NOMO-1 treated with DMSO at 0.1 percent for 48 hours (cell line): ENCODE data around the gene OR51G2.
"Not testable (repeated sequence)": the region's sequence is repeated elsewhere in the genome, so short reads cannot be mapped to it uniquely, and the experiment has no call there.

Experiments
- DNase-seq: peaks from one replicate; lab custom pipeline; 2025; ENCODE audit not compliant: unreplicated experiment; lab: John Stamatoyannopoulos, UW

The OR51G2 gene, protein sequence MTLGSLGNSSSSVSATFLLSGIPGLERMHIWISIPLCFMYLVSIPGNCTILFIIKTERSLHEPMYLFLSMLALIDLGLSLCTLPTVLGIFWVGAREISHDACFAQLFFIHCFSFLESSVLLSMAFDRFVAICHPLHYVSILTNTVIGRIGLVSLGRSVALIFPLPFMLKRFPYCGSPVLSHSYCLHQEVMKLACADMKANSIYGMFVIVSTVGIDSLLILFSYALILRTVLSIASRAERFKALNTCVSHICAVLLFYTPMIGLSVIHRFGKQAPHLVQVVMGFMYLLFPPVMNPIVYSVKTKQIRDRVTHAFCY

DNA sequence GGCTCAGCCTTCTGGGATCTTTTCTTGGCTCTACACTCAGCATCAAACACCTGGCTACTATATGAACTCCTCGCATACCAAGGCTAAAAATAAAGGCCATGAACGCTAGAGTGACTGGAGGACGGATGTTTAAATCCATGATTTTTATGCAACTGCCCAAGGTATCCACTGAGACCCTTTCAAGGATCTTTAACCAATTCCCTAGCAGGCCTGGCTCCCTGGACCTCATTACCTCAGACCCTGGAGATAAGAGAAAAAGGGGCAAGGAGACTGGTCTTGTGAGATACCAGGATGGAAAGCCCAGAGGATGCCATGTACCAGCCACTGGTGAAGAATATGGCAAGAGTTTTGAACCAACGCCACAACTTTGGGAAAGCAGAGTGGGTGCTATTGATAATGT lies at the start of gene OR51G2:
OR51G2 (minus strand) TSS at position 101 of the 400 bp plus-strand sequence. CDS start 3,687 bp downstream, outside the sequence.
- DNase-seq: no peak

DNA sequence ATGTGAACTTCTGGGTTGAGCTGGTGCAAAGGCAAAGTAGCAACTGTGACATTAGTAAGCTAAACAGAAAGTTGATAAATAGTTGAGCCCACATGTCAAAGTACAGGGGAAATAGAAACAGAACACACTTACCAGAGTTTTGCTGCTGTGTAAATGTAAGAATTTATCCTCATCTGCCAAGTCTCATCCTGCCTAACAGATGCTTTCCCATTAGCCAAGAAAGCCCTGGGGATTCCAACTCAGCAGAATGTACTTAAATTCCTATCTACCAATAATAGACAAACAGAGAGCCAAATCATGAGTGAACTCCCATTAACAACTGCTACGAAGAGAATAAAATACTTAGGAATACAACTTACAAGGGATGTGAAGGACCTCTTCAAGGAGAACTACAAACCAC lies 43.7 kb upstream of the OR51G2 start:
- DNase-seq: no peak

GRCh38 chr11:4960877-4961276 lies 41.7 kb upstream of the OR51G2 start:
- no peak for DNase-seq

GRCh38 chr11:4957396-4957795 lies 38.2 kb upstream of the OR51G2 start:
- DNase-seq: no peak

DNA sequence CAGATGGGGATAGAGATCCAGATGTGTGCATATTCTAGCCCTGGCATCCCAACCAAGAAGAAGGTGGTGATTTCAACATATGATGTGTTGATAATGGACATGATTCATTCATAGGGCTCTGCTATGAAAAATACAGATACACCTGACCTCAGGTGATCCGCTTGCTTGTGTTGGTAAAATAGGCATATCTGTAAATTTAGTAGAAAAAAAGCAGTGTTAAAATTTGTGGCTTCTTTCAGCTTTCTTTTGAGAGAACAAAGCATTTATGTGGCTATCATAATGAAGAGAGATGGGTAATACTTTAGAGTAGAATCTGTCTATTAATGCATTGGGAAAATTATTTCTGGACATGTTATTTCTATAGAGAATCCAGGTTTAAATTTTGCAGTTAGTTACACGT lies 36.5 kb upstream of the OR51G2 start, which contains the start of gene OR51A2:
OR51A2 (minus strand) TSS at position 101 of the 400 bp plus-strand sequence; CDS start at position 101, 0 bp downstream.
- DNase-seq: not testable (repeated sequence)

DNA sequence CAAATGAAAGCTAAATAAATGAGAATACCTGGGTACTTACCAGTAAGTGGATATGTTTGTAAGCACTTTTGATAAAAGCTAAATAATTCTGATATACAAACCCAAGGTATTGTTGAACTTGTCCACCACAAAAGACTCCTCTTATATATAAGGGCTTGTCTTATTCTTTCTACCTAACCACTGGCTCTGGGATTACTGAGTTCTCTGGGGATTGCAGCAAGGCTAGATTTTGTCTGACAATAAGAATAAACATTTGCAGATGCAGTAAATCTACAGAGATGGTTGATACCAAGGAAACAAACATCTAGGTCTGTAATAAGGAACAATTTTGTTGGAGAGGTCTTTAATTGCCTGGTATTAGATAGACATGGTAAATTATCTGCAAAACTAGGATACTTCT lies 28.4 kb upstream of the OR51G2 start, which contains the start of gene OR51A4:
OR51A4 (minus strand) TSS at position 101 of the 400 bp plus-strand sequence. CDS start 505 bp downstream, outside the sequence.
- DNase-seq: no peak

DNA sequence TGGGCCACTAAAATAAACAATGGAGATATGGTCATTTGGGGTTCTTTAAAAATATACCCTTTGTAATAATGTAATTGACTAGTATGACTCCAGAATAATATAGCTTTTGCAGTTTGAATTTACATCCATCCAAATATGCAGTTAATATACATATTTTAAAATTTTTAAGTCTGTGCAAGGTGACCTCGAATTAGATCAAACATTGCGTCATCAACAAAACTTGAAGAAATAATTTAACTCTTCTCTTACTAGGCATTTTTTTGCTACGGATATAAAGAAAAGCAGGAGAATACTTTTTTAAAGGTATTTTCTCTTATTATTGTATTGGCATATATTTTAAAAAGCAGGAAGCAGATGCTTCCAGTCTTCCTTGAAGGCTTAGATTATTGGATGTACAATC lies 17.6 kb upstream of the OR51G2 start:
- DNase-seq: no peak

DNA sequence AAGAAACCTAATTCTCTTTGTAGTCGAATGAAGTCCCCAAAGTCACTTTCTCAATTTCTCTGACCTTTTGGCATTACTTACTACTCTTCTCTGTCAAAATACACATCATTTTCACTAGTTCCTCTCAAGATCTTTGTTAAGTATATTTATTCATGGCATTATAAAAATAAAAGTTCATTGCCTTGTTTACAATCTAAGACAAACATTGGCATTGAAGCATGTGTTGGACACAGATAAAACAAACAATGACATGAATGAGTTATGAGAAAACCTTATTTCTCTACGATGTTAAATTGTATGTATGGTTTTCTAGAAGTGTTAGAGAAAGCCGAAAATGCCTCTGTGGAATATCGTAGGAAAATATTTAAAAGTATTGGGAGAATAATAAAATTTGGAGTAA lies 13.6 kb upstream of the OR51G2 start:
- no peak for DNase-seq

DNA sequence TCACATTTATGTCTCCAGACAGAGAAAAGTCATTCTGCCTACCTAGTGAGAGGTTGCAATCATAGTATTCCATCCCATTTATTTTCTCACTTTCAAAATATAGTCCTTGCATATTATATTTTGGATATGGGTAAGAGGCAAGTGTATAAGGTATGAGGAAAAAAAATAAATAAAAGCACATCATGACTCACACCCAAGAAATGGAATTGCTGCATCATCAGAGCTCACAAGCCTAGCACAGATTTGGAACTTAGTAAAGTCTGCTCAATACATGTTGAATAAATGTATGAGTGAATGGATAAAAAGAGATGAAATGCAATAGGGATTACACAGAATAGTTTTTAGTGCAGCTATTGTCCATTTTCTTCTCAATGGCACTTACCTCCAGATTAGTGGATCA lies 7.5 kb upstream of the OR51G2 start:
- no peak for DNase-seq

DNA sequence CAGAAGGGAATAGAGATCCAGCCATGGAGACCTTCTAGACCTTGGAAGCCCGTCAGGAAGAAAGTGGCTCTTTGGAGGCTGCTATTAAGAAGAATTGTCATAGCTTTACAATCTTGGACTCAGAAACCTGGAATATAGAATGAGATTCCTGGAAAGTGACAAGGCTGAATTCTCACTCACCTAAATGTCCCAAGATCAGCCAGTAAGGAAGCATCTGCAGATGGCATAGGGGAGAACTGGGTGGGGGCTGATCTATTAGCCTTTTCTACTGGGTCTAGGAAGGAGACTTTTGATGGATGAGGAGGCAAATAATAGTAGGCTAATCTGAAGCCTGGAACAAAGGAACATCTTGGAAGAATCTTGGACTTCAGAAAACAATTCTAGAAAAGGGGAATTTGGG lies 5.1 kb upstream of the OR51G2 start, which contains the start of gene OR51G1:
OR51G1 (minus strand) TSS at position 101 of the 400 bp plus-strand sequence; CDS start at position 101, 0 bp downstream.
- DNase-seq: no peak

GRCh38 chr11:4922304-4922703 lies 3.2 kb upstream of the OR51G2 start:
- DNase-seq: no peak

- no peak for DNase-seq
Observed at GRCh38 chr11:4921796-4922195, 2.6 kb upstream of the OR51G2 start.

- no peak for DNase-seq
Observed at GRCh38 chr11:4916581-4916980, 2.6 kb downstream of the OR51G2 start.

GRCh38 chr11:4903484-4903883 lies 15.7 kb downstream of the OR51G2 start, which contains the start of gene OR51A7:
OR51A7 (plus strand) TSS chr11:4903783; CDS start chr11:4907370, 3,587 bp downstream.
- DNase-seq: no peak

DNA sequence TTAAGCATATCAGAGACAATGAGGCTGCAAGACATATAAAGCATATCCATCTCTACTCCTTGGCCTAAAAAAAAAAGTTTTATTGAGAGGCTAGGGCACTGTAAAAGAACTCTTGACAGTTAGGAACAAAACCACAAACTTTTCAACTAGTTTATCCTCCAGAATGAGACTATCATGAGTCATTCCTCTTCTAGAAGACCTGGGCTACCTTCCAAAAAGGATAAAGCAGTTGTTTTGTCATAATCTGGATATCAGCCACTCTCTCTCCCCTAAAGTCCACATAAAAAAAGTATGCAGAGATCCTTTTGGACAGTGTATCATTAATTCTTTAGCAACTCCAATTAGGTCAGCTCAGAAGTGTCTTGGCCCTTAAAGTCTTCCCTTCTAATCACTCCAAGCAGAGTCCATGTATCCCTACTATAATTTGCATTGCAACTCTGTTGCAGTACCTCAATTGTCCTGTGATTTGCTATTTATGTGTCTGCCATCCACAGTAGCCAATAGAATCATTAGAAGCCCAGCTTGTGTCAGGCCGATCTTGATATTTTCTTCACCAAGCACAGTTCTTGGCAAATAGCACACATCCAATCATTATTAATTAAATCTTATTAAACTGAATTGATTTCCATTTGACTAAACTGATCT lies 27.0 kb downstream of the OR51G2 start:
- DNase-seq: no peak

- no peak for DNase-seq
Observed at GRCh38 chr11:4890279-4890678, 28.9 kb downstream of the OR51G2 start.

- no peak for DNase-seq
Observed at GRCh38 chr11:4887591-4887990, 31.6 kb downstream of the OR51G2 start.

- DNase-seq: no peak
Observed at GRCh38 chr11:4886186-4886585, 33.0 kb downstream of the OR51G2 start.

- DNase-seq: no peak
Observed at GRCh38 chr11:4884361-4884760, 34.8 kb downstream of the OR51G2 start.

DNA sequence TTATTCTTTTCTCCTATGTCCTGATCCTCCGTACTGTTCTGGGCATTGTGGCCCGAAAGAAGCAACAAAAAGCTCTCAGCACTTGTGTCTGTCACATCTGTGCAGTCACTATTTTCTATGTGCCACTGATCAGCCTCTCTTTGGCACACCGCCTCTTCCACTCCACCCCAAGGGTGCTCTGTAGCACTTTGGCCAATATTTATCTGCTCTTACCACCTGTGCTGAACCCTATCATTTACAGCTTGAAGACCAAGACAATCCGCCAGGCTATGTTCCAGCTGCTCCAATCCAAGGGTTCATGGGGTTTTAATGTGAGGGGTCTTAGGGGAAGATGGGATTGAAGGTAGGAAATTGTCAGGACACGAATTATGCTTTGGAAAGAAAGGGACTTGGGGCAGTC lies 36.6 kb downstream of the OR51G2 start:
- DNase-seq: no peak

DNA sequence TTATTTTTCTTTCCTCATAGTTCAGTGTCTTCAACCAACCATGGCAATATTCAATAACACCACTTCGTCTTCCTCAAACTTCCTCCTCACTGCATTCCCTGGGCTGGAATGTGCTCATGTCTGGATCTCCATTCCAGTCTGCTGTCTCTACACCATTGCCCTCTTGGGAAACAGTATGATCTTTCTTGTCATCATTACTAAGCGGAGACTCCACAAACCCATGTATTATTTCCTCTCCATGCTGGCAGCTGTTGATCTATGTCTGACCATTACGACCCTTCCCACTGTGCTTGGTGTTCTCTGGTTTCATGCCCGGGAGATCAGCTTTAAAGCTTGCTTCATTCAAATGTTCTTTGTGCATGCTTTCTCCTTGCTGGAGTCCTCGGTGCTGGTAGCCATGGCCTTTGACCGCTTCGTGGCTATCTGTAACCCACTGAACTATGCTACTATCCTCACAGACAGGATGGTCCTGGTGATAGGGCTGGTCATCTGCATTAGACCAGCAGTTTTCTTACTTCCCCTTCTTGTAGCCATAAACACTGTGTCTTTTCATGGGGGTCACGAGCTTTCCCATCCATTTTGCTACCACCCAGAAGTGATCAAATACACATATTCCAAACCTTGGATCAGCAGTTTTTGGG lies 37.2 kb downstream of the OR51G2 start, which contains the start of gene OR51T1:
OR51T1 (plus strand) TSS at position 41 of the 641 bp plus-strand sequence; CDS start at position 41, 0 bp downstream.
- DNase-seq: no peak
